ENCODE measurements around the gene RNASE12.
"Not testable (repeated sequence)": the region's sequence is repeated elsewhere in the genome, so short reads cannot be mapped to it uniquely, and the experiment has no call there.

Gene RNASE12

DNA sequence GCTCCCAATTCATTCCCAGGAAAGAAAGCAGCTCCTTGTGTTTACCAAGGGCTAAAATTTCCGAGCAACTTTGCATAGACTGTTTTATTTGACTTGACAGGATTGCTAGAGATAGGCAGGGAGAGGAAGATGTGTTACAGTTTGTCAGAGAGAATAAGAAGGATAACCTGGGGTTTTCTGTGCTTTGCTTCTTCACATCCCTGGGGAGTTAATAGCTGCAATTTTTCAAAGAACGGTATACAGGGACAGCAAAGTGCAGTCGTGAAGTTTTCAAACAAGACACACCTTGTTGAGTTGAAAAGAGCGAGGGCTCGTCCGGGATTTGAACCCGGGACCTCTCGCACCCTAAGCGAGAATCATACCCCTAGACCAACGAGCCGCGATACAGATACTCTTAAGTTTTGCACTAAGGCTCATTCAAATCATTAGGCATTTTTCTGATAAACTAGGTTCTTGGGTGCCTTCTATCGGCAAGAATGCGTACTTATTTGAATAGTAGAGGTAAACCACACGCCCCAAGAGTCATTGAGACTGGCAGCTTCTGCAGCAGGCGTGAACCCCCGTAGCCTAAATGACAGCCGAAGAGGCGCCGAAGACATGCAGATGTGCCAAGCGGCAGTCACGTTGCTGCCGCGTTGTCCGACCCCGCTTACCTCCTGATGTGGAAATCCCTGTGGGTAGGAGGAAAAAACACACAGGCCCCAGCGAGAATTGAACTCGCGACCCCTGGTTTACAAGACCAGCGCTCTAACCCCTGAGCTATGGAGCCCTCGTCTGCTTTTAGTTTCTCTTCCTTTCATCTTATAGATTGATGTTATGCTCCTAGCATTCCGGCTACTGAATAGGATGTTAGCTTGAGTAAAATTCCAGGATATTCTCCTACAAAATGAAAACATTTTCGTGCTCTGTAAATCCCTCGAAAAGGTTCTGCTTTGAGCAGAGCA lies 22.2 kb upstream of the RNASE12 start:
- peak; percentile 84 for DNase-seq

DNA sequence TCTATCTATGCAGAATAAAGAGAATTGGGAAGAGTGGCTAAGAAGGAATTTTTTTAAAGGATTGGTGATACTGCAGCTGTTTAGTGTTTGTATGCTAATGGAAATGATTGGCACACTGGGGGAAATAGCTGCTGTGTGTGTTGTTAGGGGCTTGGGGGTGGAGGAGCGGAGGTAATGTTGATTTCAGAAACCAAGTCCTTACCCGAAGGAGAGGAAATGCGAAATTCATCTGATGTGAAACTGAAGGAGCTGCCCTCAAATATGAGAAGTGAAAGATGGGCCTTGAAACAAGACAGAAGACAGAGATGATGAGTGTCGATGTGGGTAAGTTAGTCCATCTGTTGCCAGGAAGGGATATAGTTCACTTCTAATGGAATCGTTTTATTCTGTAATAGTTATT lies 21.2 kb upstream of the RNASE12 start:
- no peak for DNase-seq

DNA sequence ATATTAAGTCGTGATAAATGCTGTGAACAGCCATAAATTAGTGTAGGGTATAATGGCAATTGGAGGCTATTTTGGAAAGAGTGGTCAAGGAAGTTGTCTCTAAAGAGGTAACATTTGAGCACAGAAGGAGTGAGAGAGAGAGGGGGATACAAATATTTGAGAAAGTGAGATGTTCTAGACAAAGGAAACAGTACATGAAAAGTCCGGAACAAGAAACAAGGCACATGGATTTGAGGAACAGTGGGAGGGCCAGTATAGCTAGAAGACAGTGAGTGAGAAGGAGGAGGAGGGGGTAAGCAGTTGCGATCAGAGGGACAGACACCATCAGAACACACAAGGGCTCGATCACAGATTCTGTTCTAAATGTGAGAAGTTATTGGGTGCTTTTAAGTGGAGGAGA lies 20.1 kb upstream of the RNASE12 start:
- no peak for DNase-seq

DNA sequence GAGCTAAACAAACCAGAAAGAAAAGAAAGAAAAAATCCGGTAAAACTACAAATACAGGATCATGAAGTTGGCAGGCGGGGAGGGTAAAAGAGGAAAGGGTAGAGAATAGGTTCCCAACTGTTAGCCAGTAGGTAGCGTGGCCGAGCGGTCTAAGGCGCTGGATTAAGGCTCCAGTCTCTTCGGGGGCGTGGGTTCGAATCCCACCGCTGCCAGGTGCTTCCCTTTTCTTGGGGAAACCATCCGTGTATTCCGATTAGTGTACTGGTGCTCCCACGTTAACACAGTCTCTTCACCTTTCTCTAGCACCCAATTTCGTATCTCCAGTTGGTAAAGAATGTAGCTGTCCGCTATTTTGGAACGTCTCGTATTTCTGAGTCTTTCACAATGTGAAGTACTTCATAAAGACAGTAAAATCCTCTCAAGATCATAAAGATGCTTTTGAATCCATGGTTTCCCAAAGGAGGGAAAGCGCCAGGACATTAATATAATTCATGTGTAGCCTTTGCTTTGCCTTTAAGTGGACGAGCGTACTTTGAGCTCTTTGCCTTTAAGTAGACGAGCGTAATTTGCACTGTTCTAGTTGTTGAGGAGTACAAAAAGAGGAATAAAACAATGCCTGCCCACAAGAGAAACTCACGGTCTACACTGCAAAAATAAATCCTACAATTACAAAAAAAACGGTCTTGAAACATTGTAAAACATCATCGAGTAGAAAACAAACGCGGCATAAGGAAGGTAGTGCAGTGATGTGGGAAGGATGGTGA lies 19.0 kb upstream of the RNASE12 start:
- DNase-seq, result peak; percentile 72

DNA sequence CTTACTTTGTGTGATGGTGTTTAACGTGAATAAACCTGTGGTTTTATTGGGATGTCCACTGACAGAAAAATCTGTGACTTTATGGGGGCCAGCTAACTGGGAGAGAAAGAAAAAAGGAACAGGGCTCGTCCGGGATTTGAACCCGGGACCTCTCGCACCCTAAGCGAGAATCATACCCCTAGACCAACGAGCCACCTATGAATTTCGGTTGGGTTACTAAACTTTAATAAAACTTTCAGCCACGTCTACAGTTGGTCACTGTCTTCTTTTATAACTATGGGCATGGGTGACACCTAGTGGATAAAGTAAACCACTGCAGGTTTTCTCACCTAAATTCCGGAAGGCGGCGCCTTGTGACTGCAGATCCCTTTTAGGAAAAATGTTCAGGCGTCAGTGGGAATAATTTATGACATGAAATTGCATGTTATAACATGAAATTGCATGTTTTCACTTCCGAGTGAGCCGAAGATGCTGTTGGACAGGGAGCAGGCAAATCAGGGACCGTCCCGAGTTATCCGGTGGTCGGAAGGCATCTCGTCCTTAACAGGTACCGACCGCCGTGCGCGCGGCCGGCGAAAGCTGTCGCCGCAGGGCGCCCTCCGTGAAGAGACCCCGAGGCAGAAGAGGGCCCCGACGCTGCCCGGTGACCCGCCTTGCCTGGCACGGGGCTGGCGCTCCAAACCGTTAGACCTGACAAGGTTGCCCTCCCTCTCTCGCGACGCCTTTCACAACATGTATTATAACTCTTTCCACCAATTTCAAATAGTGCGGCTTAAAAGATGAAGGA lies 18.2 kb upstream of the RNASE12 start:
- DNase-seq, result peak; percentile 58

DNA sequence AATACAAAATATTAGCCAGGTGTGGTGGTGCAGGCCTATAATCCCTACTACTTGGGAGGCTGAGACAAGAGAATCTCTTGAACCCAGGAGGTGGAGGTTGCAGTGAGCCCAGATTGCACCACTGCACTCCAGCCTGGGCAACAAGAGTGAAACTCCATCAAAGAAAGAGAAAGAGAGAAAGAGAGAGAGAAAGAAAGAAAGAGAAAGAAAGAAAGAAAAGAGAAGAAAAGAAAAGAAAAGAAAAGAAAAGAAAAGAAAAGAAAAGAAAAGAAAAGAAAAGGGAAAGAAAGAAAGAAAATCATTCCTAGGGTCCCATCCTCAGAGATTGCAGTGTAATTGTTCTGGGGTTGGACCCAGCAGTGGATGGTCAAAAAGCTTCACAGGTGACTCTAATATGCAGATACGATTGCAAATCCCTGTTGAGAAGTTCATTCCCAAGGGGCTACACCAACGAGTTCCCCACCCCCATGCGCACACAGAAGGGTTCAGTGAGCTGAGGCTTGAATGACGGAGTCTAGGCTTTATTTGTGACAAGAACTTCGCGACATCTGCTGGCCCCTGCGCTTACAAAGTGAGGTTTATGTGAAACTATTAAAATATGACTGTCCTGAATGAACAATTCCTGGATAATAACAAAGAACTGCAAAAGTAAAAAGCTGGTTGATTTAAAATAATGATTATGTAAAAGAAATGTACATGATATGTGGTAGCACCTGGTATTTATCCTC lies 17.4 kb upstream of the RNASE12 start:
- DNase-seq, result no peak

DNA sequence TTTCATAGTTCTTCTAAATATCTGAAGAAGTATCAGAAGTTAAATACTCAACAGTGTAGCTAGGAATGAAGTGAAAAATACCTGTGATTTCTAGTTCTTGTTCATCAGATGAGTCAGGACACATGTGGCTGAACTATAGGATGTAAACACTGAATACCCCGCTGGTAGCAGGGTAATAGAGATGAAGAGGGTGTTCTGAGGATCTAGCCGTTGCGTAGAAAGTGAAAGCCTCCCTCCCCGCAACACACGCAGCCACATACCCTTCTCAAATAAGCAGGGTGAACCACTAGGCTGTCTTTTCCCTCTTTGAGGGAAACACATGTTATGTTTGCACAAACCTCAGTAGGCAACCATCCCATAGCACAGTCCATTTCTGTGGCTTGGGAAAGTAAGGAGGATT lies 16.4 kb upstream of the RNASE12 start:
- no peak for DNase-seq

DNA sequence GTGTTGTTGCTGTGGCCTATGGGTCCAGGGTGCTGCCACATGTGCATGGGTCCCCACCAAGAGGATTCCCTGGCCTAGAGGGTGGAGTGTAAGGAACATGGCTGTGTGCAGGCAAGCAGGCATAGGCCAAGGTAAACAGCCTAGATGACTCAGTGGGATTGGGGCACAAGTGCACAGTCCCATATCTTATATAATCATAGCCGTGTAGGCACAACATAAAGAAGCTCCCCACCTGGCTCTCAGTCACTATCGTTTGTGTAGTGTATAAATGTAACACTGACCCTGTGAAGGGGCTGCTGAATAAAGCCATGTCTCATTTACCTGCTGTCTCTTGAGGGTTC lies 15.7 kb upstream of the RNASE12 start:
- no peak for DNase-seq

DNA sequence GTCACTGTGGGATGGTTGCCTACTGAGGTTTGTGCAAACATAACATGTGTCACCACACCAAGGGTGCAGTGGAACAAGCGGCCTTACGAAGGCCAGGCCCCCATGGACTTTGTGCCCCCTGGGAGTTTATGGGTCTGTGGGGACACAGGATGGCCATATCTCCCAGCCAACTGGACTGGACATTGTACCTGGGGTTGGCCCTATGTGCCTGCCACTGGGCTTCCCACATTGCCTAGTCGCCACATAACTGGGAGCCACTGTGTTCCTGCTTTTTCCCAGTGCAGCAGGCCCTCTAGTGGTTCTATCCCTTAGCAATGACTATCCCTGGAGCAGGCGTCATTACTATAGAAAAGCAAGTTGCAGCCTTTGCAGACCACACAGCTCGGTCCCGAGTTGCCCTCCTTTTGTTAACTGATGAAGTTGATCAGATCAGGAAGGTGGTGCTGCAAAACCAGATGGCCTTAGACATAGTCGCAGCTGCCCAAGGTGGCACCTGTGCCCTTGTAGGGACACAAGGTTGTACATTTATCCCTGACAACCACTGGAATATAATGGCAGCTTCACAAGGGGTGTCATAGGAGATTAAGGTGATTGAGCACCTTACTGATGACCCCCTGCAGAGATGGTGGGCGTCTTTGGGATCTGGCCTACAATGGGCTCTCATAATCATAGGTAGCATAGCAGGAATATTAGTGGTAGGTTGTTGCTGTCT lies 15.2 kb upstream of the RNASE12 start:
- DNase-seq, result peak; percentile 48

DNA sequence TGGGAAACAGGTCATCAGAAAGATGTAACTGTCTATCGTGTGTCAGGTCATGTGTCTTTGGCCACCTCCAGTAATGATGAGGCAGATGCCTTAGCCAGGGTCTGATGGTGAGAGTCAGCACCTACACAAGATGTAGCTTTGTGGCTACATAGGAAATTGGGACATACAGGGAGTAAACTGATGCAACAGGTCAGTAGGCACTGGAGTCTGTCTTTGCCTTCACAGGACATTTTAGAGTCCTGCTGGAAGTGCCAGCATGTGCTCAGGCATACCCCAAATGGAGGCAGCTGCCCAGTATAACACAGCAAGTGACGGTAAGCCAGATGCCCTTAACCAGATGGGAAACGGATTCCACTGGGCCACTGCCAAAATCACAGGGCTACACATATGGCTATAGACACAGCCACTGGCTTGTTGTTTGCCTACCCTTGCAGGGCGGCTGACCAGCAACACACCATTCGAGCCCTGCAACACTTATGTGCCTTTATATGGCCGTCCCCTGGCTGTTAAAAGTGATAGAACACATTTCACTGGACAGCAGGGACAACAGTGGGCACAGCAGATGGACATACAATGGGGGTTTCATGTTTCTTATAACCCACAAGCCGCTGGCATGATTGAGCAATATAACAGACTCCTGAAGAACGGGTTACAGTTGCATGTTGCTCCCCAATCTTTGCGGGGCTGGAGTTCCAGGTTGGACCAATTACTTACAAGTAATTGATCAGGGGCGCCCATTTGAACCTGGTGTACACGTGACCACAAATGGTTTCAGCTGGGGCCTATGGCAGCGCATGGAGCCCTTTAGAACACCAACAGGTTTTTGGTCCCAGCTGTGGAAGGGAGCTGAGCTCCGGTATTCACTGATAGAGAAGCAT lies 12.9 kb upstream of the RNASE12 start:
- no peak for DNase-seq

DNA sequence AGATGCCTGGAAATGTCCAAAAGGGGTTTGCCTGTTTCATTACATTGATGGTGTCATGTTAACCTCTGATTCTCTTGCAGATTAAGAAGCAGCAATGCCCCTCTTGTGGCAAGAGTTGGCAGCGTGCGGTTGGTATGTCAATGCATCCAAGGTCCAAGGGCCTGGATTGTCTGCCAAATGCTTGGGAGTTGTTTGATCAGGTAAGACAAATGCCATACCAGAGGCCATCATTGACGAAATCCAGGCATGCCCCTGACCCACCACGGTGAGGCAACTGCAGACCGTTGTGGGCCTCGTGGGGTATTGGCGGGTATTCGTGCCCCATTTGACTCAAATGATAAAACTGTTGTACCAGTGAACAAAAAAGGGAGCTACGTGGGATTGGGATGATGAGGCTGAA lies 11.4 kb upstream of the RNASE12 start:
- DNase-seq, result no peak

DNA sequence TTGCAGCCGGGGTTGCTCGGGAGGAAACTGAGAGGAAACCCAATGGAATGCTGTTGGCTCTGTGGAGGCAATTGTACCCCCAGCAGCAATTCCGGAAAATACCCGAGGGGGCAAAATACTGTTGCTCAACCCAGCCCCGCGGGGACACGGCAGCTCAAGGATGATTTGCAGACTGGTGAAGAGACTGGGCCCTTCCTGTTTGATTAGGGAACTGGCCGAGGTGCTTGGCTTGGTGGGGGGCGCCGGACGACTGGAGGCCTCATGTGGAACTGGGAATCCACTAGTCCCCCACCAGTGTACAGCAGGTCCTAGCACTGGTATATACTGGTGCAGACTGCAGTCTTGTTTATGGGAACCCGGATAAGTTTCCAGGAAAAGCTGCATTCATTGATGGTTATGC lies 10.3 kb upstream of the RNASE12 start:
- no peak for DNase-seq

DNA sequence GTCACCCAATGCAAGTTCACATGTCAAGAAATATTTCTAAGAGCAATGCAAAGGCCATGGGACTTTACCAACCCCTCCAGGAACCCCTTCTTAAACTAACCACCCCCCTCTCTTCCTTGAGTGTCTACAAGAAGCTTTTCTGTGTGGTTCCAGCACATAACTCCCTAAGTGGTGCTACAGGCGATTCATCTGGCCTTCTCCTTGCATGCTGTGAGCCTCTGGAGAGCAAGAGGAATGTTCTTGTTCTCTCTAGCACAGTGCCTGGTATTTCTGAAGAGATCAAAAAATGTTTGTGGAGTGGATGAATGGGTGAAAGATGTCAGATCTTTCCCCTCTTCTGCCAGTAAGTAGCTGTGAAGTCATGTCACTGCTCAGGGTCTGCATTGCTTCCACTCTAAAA lies 5.9 kb upstream of the RNASE12 start:
- no peak for DNase-seq

DNA sequence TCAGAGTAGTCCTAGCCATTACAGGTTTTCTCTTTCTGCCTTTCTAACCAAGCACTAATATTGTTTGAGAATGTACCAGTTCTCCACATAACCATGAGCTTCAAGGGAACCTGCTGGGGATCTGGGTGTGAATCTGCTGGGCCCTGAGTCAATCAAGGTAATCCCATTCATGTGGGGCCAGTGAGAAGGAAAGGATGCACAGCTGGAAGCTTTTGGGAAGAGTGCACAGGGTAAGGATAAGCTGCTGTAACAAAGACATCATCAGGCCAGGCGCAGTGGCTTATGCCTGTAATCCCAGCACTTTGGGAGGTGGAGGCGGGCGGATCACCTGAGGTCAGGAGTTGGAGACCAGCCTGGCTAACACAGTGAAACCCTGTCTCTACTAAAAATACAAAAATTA lies 4.5 kb upstream of the RNASE12 start:
- not testable (repeated sequence) for DNase-seq

DNA sequence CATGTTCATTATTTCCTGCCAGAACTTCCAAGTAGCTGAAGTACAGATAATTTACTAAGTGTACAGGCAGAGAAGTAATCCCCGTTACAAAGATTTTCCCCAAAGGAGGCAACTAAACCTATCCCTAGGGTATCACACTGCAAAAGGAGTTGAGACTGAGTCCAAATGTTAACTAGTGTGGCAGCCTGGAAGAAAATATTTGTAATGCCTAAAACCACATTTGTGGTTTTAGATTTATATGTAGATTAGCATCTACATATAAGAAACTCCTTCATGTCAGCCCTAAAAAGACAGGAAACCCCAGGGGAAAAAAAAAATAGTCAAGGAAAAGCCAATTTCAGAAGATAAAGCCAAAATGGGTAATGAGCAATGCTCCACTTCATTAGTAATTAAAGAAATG lies 1.4 kb upstream of the RNASE12 start:
- no peak for DNase-seq

DNA sequence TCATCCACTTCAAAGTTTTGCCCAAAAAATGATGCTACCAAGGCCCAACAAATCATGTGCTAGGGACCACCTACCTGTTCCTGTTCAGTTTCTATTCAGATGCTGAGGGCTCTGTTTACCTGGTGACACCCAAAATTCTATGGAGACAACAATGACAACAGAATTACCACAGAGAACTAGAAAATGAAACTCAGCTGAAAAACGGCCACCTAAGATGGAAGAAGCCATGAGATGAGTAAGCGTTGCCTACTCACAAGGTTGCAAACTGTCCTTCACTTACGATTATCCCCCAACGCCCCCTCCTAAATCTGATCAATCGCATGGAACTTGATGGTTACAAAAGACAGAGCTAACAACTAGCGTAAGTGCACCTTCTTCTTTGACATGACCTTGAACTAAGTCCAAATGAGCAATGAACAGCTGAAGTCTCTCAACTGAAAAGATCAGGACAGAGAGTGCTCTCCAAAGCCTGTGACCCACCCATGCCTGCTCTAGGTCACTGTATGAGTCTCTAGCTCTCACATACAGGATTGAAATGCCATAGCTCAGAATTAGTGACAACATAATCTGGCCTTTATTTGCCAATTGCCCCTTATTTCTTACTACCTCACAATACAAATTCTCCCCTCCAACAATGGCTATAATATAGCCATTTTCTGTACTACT lies 3.6 kb downstream of the RNASE12 start, which contains the start of gene RNASE11:
Gene RNASE11 (minus strand): TSS at position 513 of the 666 bp plus-strand sequence.
- no peak for DNase-seq

DNA sequence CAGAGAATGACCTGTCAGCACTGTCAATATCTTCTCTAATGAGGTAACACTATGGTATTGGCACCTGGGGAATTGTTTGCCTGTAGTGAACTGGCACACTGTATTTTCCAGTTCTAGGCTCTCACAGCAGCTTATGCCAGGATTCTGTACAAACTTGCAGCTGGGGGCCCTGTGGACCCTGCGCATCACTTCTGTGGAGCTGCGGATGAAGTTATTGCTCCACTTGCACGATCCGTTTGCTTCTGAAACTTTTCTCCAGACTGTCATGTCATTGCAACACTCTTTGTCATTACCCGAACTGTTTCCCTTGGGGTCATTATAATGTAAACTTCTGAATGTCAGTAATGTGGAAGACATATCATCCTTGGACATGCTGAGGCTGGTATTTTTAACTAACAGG lies 7.3 kb downstream of the RNASE12 start:
- no peak for DNase-seq

DNA sequence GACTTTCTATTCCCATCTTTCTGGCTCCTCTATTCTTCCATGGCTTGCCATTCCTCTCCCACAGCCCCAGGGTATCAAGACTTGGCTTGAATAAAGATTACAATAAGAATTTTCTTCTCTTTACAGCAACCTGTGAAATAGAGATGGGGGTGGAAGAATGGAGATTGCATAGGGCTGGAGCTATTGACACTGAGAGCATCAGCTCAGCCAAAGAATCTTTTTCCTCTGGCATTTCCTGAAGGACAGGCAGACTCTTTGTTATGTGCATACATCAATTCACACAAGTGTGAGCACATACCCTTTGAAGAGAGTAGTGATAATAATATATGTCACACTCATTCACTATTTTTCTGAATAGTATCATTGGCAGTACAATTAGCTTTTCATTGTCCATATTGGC lies 8.0 kb downstream of the RNASE12 start:
- no peak for DNase-seq

DNA sequence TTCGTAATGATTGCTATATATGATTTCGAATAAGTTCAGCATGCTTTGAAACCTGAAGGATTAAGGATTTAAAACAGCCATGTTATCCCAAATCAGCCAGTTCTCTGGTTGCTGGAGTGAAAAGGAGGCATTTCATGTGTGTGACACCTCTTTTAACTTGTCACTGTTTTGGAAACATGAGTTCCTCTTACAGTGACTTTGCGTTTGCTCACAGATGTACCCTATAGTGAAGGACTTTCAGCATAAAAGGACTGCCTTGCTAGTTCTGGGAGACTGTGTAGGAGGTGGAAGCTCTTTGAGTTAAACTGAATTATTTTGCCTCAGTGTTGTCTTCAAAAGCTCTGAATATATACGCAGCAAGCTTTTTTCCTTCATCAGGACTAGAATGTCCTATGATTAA lies 10.9 kb downstream of the RNASE12 start:
- DNase-seq, result peak; percentile 59

DNA sequence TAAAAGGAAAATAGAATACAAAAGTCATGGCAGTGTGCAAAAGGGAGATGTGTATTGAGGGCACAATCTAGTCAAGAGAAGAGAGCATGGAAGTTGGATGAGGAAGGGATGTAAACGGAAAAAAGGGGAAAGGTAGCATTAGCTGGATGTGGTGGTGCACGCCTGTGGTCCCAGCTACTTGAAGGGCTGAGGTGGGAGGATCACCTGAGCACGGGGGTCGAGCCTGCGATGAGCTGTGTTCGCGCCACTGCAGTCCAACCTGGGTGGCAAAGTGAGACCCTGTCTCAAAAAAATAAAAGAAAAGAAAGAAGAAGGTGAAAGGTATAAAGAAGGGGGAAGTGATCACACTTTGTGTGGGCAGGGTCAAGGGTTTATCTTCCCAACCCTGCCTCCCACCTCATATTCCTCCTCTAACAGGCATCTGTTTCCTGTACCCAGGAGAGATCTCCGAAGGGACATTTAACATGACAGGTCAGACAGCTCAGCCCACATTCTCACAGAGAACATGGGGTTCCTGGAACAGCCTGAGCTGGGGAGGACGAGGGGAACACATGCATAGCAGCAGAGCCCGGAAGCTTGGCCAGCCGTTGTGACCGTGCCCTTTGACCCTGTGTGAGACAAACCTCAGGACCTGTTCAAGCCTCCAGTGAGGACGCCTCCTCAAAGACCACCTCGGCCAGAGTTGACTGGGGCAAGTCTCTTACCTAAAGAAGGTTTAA lies 12.2 kb downstream of the RNASE12 start:
- DNase-seq, result peak; percentile 65

All from GDM1 (cell line).